T-helper 1 cell treated with Interleukin-12 subunit alpha and Interleukin-12 subunit beta and Interleukin-4 antibody, amounts not matched to agents 30 μg/mL and 1 μg/mL, for 36 hours (primary cell): Measurements from ENCODE around the gene ST14.

ENCODE experiments used
- H3K27ac Mint-ChIP-seq: one replicate; pipeline ENCODE4 v1.8.0; 2021; ENCODE audit warnings: mild to moderate bottlenecking, mixed read lengths
- H3K27me3 Mint-ChIP-seq: one replicate; pipeline ENCODE4 v1.8.0; 2021; ENCODE audit warnings: low read depth, mixed read lengths
- H3K36me3 Mint-ChIP-seq: one replicate; pipeline ENCODE4 v1.8.0; 2021; ENCODE audit warnings: low read depth, mixed read lengths
- H3K4me1 Mint-ChIP-seq: one replicate; pipeline ENCODE4 v1.8.0; 2021; ENCODE audit warnings: low read depth, mixed read lengths
- H3K4me3 Mint-ChIP-seq: one replicate; pipeline ENCODE4 v1.8.0; 2021; ENCODE audit warnings: mild to moderate bottlenecking, moderate library complexity, mixed read lengths
- H3K9me3 Mint-ChIP-seq: one replicate; pipeline ENCODE4 v1.8.0; 2021; ENCODE audit warnings: mixed read lengths

The ST14 gene

GRCh38 chr11:130125638-130126037 is 33.9 kb upstream of the ST14 start:
- H3K27ac Mint-ChIP-seq = no peak overlapping the region
- no peaks in the 10 kb centered on the region for H3K9me3 Mint-ChIP-seq
- H3K4me3 Mint-ChIP-seq = no peak overlapping the region
- H3K4me1 Mint-ChIP-seq = peaks cover 10% of the 10 kb centered on the region
- H3K27me3 Mint-ChIP-seq = peaks cover 9% of the 10 kb centered on the region
- peaks cover 25% of the 10 kb centered on the region for H3K36me3 Mint-ChIP-seq

- no peak overlapping the region for H3K27ac Mint-ChIP-seq
- no peak overlapping the region for H3K4me3 Mint-ChIP-seq
These were observed 33.1 kb upstream of the ST14 start for GRCh38 chr11:130126516-130126915.

DNA sequence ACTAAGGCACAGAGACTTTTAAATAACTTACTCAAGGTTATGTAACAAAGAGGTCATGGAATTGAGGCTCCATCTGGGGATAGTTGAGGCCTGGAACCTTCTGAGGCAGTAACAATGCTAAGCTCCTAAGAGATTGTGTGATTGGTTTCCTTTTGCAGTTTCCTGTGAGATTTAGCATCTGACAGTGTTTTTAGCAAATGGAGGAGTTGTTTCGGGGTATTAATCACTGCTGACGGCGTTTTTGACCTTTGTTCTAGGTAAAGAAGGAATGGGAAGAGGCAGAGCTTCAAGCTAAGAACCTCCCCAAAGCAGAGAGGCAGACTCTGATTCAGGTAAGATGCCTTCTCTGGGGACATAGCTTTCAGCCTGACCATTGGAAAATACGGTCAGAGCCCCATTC is 32.1 kb upstream of the ST14 start:
- no peak overlapping the region for H3K27ac Mint-ChIP-seq
- no peaks in the 10 kb centered on the region for H3K9me3 Mint-ChIP-seq
- H3K27me3 Mint-ChIP-seq = peaks cover 6% of the 10 kb centered on the region
- H3K36me3 Mint-ChIP-seq = peaks cover 24% of the 10 kb centered on the region
- no peak overlapping the region for H3K4me3 Mint-ChIP-seq
- H3K4me1 Mint-ChIP-seq = peaks cover 2% of the 10 kb centered on the region

More at GRCh38 chr11:130126516-130126915, 33.1 kb upstream of the ST14 start:
- Mint-ChIP-seq H3K9me3 (no peaks in the 10 kb centered on the region), H3K4me1 (peaks cover 9% of the 10 kb centered on the region), H3K27me3 (peaks cover 6% of the 10 kb centered on the region), H3K36me3 (peaks cover 24% of the 10 kb centered on the region)

DNA sequence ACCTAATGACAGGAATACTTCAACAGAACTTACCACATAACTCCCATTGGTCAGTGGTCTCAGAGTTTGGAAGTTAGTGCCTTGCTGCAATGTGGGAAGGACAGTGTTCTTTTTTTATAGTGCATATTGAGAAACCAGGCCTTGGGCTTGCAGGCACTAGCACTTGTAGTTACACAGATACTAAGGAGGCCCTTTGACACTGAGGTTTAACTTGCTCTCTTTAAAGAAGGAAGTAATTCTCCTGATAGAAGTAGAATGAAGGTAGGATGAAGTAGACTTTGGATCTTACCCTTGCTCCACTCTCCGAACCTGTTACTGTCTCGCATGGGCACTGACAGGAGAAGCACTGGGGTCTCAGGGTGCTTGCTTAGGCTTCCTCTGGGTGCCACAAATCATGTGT is 31.0 kb upstream of the ST14 start:
- Mint-ChIP-seq H3K36me3 (peaks cover 18% of the 10 kb centered on the region), H3K27ac (no peak overlapping the region), H3K4me3 (no peak overlapping the region), H3K4me1 (peaks cover 2% of the 10 kb centered on the region), H3K9me3 (no peaks in the 10 kb centered on the region), H3K27me3 (peaks cover 6% of the 10 kb centered on the region)

- H3K27ac Mint-ChIP-seq = no peak overlapping the region
- no peaks in the 10 kb centered on the region for H3K4me1 Mint-ChIP-seq
- H3K4me3 Mint-ChIP-seq = no peak overlapping the region
- peaks cover under 1% of the 10 kb centered on the region for H3K27me3 Mint-ChIP-seq
- H3K9me3 Mint-ChIP-seq = no peaks in the 10 kb centered on the region
- H3K36me3 Mint-ChIP-seq = peaks cover 11% of the 10 kb centered on the region
These were observed 29.7 kb upstream of the ST14 start for GRCh38 chr11:130129922-130130321.

GRCh38 chr11:130131961-130132850 is 27.4 kb upstream of the ST14 start:
- H3K36me3 Mint-ChIP-seq = peaks cover 8% of the 10 kb centered on the region
- no peak overlapping the region for H3K4me3 Mint-ChIP-seq
- no peaks in the 10 kb centered on the region for H3K27me3 Mint-ChIP-seq
- no peak overlapping the region for H3K27ac Mint-ChIP-seq
- H3K4me1 Mint-ChIP-seq = no peaks in the 10 kb centered on the region
- no peaks in the 10 kb centered on the region for H3K9me3 Mint-ChIP-seq

GRCh38 chr11:130133716-130134115 is 25.9 kb upstream of the ST14 start:
- peaks cover 10% of the 10 kb centered on the region for H3K36me3 Mint-ChIP-seq
- H3K9me3 Mint-ChIP-seq = no peaks in the 10 kb centered on the region
- H3K27me3 Mint-ChIP-seq = no peaks in the 10 kb centered on the region
- no peak overlapping the region for H3K27ac Mint-ChIP-seq
- no peaks in the 10 kb centered on the region for H3K4me1 Mint-ChIP-seq
- H3K4me3 Mint-ChIP-seq = no peak overlapping the region

DNA sequence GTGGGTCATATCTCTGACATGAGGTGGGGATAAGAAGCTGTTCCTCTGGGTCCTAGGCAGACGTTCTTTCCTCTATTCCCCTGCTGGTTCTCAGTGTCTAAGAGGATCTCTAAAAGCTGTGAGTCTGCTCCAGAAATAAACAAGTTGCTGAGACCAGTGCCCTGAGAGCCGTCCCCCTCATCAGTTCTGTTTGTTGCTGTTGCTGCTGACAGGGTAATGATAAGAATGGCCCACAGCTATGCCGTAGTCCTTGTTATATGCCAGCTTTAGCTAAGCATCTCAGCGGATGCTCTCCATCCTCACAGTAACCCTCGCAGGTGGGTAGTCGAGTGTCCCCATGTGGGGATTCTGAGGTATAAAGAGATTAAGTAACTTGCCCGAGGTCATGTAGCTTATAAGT is 23.5 kb upstream of the ST14 start:
- Mint-ChIP-seq H3K4me1 (no peaks in the 10 kb centered on the region), H3K27me3 (no peaks in the 10 kb centered on the region), H3K4me3 (no peak overlapping the region), H3K27ac (no peak overlapping the region), H3K36me3 (peaks cover 8% of the 10 kb centered on the region), H3K9me3 (no peaks in the 10 kb centered on the region)

DNA sequence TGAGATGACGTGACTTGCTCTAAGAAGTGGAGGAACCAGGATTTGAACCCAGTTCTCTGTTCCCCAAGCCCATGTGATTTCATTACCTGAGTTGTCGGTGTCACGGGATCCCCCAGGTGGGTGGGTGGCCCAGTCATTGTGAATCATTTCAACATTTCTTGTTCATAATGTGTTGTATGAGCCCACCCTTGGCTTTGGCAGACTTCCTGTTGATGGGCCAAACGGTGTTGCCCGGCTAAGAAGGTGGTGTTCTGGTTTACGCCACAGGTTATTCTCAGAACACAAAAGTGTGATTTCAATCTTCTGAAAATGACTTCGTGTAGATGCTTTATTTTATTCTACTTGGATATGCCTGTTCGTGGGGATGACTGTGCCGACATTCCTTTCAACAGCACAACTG is 21.6 kb upstream of the ST14 start:
- Mint-ChIP-seq H3K4me1 (no peaks in the 10 kb centered on the region), H3K9me3 (no peaks in the 10 kb centered on the region), H3K27me3 (no peaks in the 10 kb centered on the region), H3K36me3 (peaks cover 2% of the 10 kb centered on the region), H3K27ac (no peak overlapping the region), H3K4me3 (no peak overlapping the region)

DNA sequence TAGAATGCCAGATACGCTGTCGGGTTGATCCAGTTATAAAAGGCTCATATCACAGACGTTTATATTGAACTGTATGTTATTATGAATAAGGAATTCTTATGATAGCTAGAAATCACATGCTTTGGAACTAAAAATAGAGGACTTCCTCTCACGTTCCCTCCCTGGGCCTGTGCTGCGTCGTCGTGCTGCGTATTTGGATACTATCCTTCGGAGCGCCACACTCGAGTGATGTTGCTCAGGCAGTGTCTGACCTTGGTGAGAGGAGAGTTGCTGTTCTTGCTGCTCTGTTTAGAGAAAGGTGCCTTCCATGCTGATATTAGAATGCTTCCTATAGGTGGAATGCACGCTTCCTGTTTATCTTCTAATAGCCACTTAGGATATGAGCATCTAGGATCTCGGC is 20.2 kb upstream of the ST14 start:
- H3K27me3 Mint-ChIP-seq = no peaks in the 10 kb centered on the region

GRCh38 chr11:130141561-130142341 is 17.8 kb upstream of the ST14 start:
- Mint-ChIP-seq H3K36me3 (peaks cover 2% of the 10 kb centered on the region), H3K4me1 (peaks cover 4% of the 10 kb centered on the region), H3K27ac (no peak overlapping the region), H3K4me3 (no peak overlapping the region), H3K27me3 (no peaks in the 10 kb centered on the region), H3K9me3 (no peaks in the 10 kb centered on the region)

More for the DNA sequence above, 20.2 kb upstream of the ST14 start:
- H3K4me3 Mint-ChIP-seq = no peak overlapping the region
- no peaks in the 10 kb centered on the region for H3K9me3 Mint-ChIP-seq
- no peak overlapping the region for H3K27ac Mint-ChIP-seq
- H3K4me1 Mint-ChIP-seq = no peaks in the 10 kb centered on the region
- H3K36me3 Mint-ChIP-seq = peaks cover 2% of the 10 kb centered on the region

GRCh38 chr11:130144141-130144540 is 15.4 kb upstream of the ST14 start:
- no peaks in the 10 kb centered on the region for H3K9me3 Mint-ChIP-seq
- no peak overlapping the region for H3K4me3 Mint-ChIP-seq
- no peaks in the 10 kb centered on the region for H3K36me3 Mint-ChIP-seq
- peaks cover 7% of the 10 kb centered on the region for H3K4me1 Mint-ChIP-seq
- H3K27ac Mint-ChIP-seq = no peak overlapping the region
- no peaks in the 10 kb centered on the region for H3K27me3 Mint-ChIP-seq

DNA sequence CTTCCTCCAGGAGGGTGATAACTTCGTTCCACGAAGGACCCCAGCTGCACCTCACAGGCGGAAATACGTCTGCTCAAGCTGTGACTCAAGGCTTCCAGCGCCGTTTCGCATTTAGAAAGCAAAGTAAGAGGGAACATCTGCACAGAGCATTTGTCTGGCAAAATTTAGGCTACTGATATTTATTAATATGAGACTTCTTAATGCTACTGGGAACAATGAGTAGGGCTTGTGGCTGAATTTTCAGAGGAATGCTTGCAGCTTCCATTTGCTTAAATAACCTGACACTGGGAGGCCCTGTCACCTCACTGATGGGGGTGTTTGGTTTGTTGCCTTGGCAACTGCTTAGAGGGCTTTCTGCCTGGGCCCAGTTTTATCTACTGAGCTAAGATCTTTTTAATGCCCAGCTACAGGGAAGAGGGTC is 14.7 kb upstream of the ST14 start:
- Mint-ChIP-seq H3K27ac (no peak overlapping the region), H3K4me1 (peaks cover 7% of the 10 kb centered on the region), H3K4me3 (no peak overlapping the region), H3K9me3 (no peaks in the 10 kb centered on the region), H3K36me3 (no peaks in the 10 kb centered on the region), H3K27me3 (no peaks in the 10 kb centered on the region)

DNA sequence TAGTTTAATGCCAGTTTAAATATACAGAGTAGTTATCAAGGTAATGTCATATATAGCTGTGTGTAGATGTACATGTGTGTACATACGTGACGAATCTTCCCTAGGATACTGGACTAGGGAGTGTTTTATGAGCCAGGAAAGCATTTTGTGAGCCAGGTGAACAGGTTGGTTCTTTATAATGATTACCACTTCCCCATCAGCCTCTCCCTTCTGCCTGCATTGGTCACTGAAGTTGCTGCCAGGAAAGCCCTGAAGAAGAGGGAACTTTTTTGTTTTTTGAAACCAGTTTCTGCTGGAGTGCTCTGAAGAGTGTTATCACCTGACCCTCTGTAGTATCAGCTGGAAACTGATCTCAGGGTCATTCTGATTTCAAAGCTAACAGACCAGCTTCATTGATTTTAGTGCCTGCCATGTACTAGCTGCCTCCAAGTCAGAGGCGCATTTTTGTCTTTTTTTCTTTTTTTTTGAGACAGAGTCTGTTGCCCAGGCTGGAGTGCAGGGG is 14.2 kb upstream of the ST14 start:
- Mint-ChIP-seq H3K4me3 (no peak overlapping the region), H3K36me3 (no peaks in the 10 kb centered on the region), H3K9me3 (no peaks in the 10 kb centered on the region), H3K27me3 (no peaks in the 10 kb centered on the region), H3K4me1 (peaks cover 7% of the 10 kb centered on the region), H3K27ac (no peak overlapping the region)
